Right atrium auricular region (tissue), 2 donors: Measurements from ENCODE around the gene KL. TPM values are rescaled to one million over a fixed set of nuclear protein-coding genes. Genes with fewer than 3 reads are reported as not detected.

ENCODE experiments used
- DNase-seq: peaks from one replicate; pipeline ENCODE4 v3.0.0-alpha.2; 2019; ENCODE audit warnings: low spot score
- H3K27ac ChIP-seq, 2 donors: fragments of 200-600 bp; sonication (generic); 1 replicate in 1 of 2; 2 replicates in 1 of 2; pipeline ENCODE4 v1.5.1; 2016 to 2019
- H3K27me3 ChIP-seq, 2 donors: fragments of 200-600 bp; sonication (generic); one replicate each; pipeline versions ENCODE4 v1.5.1 to v1.6.0; 2017 to 2019
- H3K36me3 ChIP-seq: fragments of 200-600 bp; sonication (generic); one replicate; pipeline ENCODE4 v1.5.1; 2016
- H3K4me1 ChIP-seq, 2 donors: fragments of 200-600 bp; sonication (generic); one replicate each; pipeline versions ENCODE4 v1.5.1 to v1.6.0; 2017 to 2019
- H3K4me3 ChIP-seq, 2 donors: fragments of 200-600 bp; sonication (generic); 1 replicate in 1 of 2; 2 replicates in 1 of 2; pipeline ENCODE4 v1.5.1; 2017 to 2019; ENCODE audit warnings: mild to moderate bottlenecking in 1 of 2, moderate library complexity in 1 of 2
- H3K9me3 ChIP-seq, 2 donors: fragments of 200-600 bp; sonication (generic); one replicate each; pipeline ENCODE4 v1.5.1; 2019
- total RNA-seq, 2 donors: library from RNA; depleted of rRNA; stranded (reverse); fragments of >200 nt; gene quantifications; one replicate each; pipeline ENCODE4 v1.1.0, GENCODE V29; 2016
- TF ChIP-seq, protein P1 (sequence below), 2 donors: fragments of 200-600 bp; sonication (generic); IDR thresholded peaks; one replicate each; pipeline ENCODE4 v1.5.1; 2019; ENCODE audit warnings: antibody characterized with exemption in 2 of 2

Gene KL
- total RNA-seq, 2 donors from 2014 or later, result 1.4 to 2.4 TPM

DNA sequence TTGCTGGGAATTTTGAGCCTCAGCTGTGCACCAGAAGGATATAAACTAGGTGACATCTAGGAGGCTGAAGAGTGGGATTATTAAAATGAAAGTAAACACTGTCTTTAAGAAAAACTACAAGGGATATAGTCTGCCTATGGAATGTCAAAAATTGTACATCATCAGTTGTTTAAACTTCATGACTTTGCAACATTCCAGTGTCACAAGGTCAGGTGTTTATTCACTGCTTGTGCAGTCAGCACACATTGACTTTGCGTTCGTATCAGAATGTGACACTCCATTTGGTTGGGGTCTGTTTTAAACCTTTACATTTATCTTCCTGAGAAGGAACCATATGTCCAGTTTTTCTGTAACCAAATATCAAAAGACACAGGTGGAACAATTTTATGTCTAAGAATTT lies 85.6 kb downstream of the KL start:
- no peaks in the 10 kb centered on the region for H3K4me1 ChIP-seq

GRCh38 chr13:33103457-33103856 lies 87.2 kb downstream of the KL start:
- no peak overlapping the region for H3K4me3 ChIP-seq
- H3K36me3 ChIP-seq, result peaks cover 34% of the 10 kb centered on the region
- TF ChIP-seq, protein P1, sequence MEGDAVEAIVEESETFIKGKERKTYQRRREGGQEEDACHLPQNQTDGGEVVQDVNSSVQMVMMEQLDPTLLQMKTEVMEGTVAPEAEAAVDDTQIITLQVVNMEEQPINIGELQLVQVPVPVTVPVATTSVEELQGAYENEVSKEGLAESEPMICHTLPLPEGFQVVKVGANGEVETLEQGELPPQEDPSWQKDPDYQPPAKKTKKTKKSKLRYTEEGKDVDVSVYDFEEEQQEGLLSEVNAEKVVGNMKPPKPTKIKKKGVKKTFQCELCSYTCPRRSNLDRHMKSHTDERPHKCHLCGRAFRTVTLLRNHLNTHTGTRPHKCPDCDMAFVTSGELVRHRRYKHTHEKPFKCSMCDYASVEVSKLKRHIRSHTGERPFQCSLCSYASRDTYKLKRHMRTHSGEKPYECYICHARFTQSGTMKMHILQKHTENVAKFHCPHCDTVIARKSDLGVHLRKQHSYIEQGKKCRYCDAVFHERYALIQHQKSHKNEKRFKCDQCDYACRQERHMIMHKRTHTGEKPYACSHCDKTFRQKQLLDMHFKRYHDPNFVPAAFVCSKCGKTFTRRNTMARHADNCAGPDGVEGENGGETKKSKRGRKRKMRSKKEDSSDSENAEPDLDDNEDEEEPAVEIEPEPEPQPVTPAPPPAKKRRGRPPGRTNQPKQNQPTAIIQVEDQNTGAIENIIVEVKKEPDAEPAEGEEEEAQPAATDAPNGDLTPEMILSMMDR (IDR thresholded peaks at IDR 0.05), result no peak
- H3K4me1 ChIP-seq, result peaks cover 0 to 2% of the 10 kb centered on the region in 2 donors
- no peaks in the 10 kb centered on the region for H3K27me3 ChIP-seq
- no peak overlapping the region for H3K27ac ChIP-seq
- H3K9me3 ChIP-seq, result no peaks in the 10 kb centered on the region
- DNase-seq, result no peak

More for the DNA sequence above, 85.6 kb downstream of the KL start:
- no peak for DNase-seq
- Histone ChIP-seq H3K27me3 (no peaks in the 10 kb centered on the region), H3K36me3 (peaks cover 22% of the 10 kb centered on the region), H3K4me3 (no peak overlapping the region), H3K27ac (no peak overlapping the region), H3K9me3 (no peaks in the 10 kb centered on the region)
- TF ChIP-seq, protein P1 (IDR thresholded peaks at IDR 0.05), result no peak

GRCh38 chr13:33105387-33106005 lies 89.3 kb downstream of the KL start:
- Histone ChIP-seq H3K27me3 (no peaks in the 10 kb centered on the region), H3K4me1 (peaks cover 0 to 22% of the 10 kb centered on the region in 2 donors), H3K27ac (no peak overlapping the region), H3K36me3 (peaks cover 49% of the 10 kb centered on the region), H3K9me3 (no peaks in the 10 kb centered on the region), H3K4me3 (no peak overlapping the region)
- no peak for DNase-seq
- TF ChIP-seq, protein P1 (IDR thresholded peaks at IDR 0.05), result no peak

- H3K36me3 ChIP-seq, result peaks cover 51% of the 10 kb centered on the region
These were observed 90.6 kb downstream of the KL start for GRCh38 chr13:33106656-33107360.

DNA sequence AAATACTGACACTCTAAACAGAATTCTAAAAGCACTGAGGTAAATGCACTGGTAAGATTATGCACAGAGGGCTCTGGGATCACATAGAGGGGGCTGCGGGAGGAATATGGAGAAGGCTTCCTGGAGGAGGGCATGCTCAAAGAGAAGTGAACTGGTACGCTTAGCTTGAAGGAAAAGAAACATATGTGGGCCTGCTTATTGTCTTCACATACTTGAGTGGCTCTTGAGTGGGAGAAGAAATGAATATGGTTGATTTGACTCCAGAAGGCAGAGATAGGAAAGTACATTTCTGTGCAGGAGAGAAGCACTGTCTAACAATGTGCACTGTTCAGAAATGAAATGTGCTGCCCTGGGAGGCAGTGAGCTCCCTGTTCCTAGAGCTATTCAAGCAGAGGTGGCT lies 91.1 kb downstream of the KL start:
- Histone ChIP-seq H3K27me3 (no peaks in the 10 kb centered on the region), H3K27ac (no peak overlapping the region), H3K4me3 (no peak overlapping the region), H3K9me3 (no peaks in the 10 kb centered on the region), H3K36me3 (peaks cover 51% of the 10 kb centered on the region), H3K4me1 (peaks cover 0 to 40% of the 10 kb centered on the region in 2 donors)
- TF ChIP-seq, protein P1 (IDR thresholded peaks at IDR 0.05), result no peak
- DNase-seq, result no peak

More at GRCh38 chr13:33106656-33107360, 90.6 kb downstream of the KL start:
- no peaks in the 10 kb centered on the region for H3K9me3 ChIP-seq
- DNase-seq, result no peak
- no peak overlapping the region for H3K4me3 ChIP-seq
- TF ChIP-seq, protein P1 (IDR thresholded peaks at IDR 0.05), result no peak
- no peak overlapping the region for H3K27ac ChIP-seq
- no peaks in the 10 kb centered on the region for H3K27me3 ChIP-seq
- peaks cover 0 to 35% of the 10 kb centered on the region in 2 donors for H3K4me1 ChIP-seq
